Bronchial epithelial cell (primary cell): ENCODE results near the gene THADA. TPM values are rescaled to one million over a fixed set of nuclear protein-coding genes. Genes with fewer than 3 reads are reported as not detected.

Source experiments
- DNase-seq: peaks from one replicate; pipeline ENCODE4 v3.0.0-alpha.2; 2010; ENCODE audit warnings: low read depth
- FAIRE-seq: peaks from 2 replicates; lab custom pipeline; 2011; peaks lifted over from hg19 to GRCh38; lab: Jason Lieb, UNC
- H3K27me3 ChIP-seq: 2 replicates; pipeline ENCODE4 v1.5.1; 2011; ENCODE audit warnings: low read length; ENCODE audit not compliant: control insufficient read depth, insufficient read depth
- H3K36me3 ChIP-seq: 2 replicates; pipeline ENCODE4 v1.5.1; 2011; ENCODE audit warnings: low read length; ENCODE audit not compliant: control insufficient read depth, insufficient read depth
- H3K4me3 ChIP-seq: 2 replicates; pipeline ENCODE4 v1.5.1; 2011; ENCODE audit warnings: mild to moderate bottlenecking, low read depth, low read length, control low read depth
- total RNA-seq: library from RNA; depleted of rRNA; stranded (reverse); fragments of >200 nt; gene quantifications from 2 replicates; pipeline ENCODE4 v1.2.1, GENCODE V29; 2014
- TF ChIP-seq, protein P1 (sequence below): IDR thresholded peaks from 2 replicates; pipeline ENCODE4 v1.5.1; 2011; ENCODE audit warnings: mild to moderate bottlenecking, moderate library complexity, low read length, control low read depth, inconsistent platforms; ENCODE audit not compliant: insufficient read depth, severe bottlenecking

THADA gene
- total RNA-seq, 1 donor from 2014 or later = 25.8 TPM

DNA sequence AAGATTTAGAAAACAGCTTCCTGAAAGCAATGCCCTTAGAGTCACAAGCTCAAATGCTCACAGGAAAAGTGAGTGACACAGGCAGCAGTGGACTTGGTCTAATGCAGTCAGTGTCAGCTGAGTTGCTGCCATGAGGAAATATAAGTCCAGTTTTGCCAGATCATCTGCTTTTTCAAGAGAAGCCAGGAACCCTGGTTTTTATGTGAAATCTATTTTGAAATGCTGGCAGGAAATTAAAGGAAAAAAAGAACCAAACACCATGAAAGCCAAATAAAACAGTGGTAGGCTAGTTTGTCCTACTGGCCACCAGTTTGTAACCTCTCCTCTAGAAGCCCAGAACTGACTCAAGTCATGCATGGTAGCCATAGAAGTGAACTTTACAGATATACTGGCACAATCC, 109.2 kb downstream of the THADA start:
- DNase-seq (no peak), FAIRE-seq (no peak)
- no peaks in the 10 kb centered on the region for H3K36me3 ChIP-seq
- TF ChIP-seq, protein P1, sequence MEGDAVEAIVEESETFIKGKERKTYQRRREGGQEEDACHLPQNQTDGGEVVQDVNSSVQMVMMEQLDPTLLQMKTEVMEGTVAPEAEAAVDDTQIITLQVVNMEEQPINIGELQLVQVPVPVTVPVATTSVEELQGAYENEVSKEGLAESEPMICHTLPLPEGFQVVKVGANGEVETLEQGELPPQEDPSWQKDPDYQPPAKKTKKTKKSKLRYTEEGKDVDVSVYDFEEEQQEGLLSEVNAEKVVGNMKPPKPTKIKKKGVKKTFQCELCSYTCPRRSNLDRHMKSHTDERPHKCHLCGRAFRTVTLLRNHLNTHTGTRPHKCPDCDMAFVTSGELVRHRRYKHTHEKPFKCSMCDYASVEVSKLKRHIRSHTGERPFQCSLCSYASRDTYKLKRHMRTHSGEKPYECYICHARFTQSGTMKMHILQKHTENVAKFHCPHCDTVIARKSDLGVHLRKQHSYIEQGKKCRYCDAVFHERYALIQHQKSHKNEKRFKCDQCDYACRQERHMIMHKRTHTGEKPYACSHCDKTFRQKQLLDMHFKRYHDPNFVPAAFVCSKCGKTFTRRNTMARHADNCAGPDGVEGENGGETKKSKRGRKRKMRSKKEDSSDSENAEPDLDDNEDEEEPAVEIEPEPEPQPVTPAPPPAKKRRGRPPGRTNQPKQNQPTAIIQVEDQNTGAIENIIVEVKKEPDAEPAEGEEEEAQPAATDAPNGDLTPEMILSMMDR = no peak
- no peak overlapping the region for H3K4me3 ChIP-seq
- H3K27me3 ChIP-seq = no peaks in the 10 kb centered on the region

DNA sequence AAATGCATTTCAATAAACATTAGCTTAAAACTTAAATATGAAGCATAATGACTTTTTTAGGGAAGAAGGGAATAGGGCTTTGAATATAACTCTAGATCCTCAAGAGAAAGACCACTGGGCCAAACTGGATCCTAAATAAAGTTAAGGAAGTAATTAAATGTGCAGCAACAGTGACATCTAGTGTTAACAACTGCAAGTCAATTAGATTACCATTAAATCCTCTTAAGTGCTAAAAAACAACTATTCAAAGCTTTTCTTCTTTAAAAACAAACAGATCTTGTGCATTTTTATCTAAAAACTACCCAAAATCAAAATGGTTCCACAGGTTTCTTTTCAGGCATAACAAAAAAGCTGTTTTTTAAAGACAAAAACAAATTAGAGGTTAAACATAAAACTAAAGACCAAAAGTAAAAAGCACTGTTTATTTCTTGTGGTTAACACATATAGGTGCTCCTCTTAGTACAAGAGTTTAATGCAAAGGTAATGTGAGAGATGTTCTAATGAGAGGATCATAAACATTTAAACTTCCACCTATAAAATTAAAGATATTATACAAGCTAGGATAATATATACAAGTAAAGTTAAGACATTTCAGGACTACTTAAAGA, 111.4 kb downstream of the THADA start:
- FAIRE-seq = no peak
- DNase-seq = peak; percentile 79
- H3K27me3 ChIP-seq = no peaks in the 10 kb centered on the region
- TF ChIP-seq, protein P1 = peak; percentile 48
- H3K36me3 ChIP-seq = no peaks in the 10 kb centered on the region
- H3K4me3 ChIP-seq = no peak overlapping the region

DNA sequence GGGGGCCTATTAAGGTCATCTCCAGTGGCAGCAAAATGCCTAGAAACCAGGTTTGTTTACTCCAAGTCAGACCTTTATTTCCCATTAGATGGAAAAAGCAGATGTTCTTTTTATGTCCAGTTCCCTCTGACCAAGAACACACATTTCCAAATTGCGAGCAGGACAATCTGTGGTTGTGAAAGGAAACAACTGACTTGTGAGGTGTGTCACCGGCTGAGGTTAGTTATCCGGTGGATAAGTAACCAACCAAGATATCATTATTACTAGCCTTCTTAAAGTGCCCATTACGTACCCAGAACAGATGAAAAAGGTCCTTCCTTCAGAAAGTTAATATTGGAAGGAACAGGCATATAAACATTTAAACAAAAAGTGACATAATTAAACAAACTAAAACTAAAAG, 112.9 kb downstream of the THADA start:
- no peak for FAIRE-seq
- peak; percentile 63 for DNase-seq
- Histone ChIP-seq H3K4me3 (no peak overlapping the region), H3K36me3 (no peaks in the 10 kb centered on the region), H3K27me3 (no peaks in the 10 kb centered on the region)
- TF ChIP-seq, protein P1 = no peak

DNA sequence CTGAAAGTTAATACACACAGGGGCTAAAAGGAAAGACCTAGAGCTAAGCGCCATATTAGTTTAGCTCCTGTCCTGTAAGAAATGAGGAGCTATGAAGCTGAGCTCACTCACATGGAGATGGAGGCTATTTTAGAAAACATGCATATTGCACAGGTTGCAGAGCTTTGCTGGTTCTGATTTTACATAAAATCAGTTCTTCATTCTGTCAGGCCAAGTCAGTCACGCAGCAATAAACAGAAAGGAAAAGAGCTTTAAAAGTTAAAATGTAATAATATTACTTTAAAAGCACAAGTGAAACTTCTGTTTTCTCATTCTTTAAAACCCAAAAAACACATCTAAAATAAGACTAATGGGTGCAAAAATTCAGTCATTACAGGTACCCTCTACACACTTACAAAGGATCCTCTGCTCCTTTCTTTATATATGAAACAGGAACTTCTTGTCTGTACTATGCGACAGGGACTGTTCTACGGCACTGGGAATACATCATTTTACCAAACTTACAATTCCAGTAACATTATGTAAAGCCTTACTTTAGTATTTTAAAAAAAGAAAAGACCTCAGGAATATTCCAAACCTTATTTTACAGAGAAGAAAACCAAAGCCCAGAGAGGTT, 113.8 kb downstream of the THADA start:
- Histone ChIP-seq H3K36me3 (no peaks in the 10 kb centered on the region), H3K27me3 (no peaks in the 10 kb centered on the region), H3K4me3 (no peak overlapping the region)
- TF ChIP-seq, protein P1 = no peak
- no peak for FAIRE-seq
- no peak for DNase-seq

- Histone ChIP-seq H3K4me3 (no peak overlapping the region), H3K36me3 (no peaks in the 10 kb centered on the region), H3K27me3 (no peaks in the 10 kb centered on the region)
- TF ChIP-seq, protein P1 = no peak
- DNase-seq = no peak
- no peak for FAIRE-seq
Measured at GRCh38 chr2:43480874-43481273, 115.0 kb downstream of the THADA start.
